GM12892 (cell line): ENCODE measurements around the gene SSBP3.

Experiments used
- POLR2A ChIP-seq: IDR thresholded peaks from 2 replicates; pipeline ENCODE4 v1.6.1; 2011; ENCODE audit warnings: low read depth, low read length, control low read depth
- TAF1 ChIP-seq: IDR thresholded peaks from 2 replicates; pipeline ENCODE4 v1.6.1; 2011; ENCODE audit warnings: low read depth, mild to moderate bottlenecking, control low read depth, low read length, borderline replicate concordance

DNA sequence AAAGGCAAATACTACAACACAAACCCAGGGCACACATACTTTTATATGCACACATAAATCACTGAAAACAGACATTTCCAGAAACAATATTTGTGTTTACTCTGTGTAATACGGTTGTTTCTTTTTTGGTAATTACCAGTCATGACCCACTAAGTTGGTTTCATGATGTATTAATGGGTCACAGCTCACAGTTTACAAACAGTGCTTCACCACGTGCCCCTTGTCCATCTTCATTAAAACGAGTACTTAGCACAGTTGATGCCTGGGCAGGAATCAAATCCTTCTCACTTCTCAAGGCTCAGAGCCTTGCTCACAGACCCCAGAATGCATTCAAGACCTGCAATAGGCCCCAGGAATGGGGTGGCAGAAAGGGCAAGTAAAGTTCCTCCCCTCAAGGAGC, 13.8 kb downstream of the SSBP3 start:
- TF ChIP-seq POLR2A (no peak), TAF1 (no peak)
